ENCODE measurements around the gene LPIN1. TPM values are rescaled to one million over a fixed set of nuclear protein-coding genes. Genes with fewer than 3 reads are reported as not detected.

The LPIN1 gene
- total RNA-seq, 4 donors from 2014 or later: 55.2 to 77.0 (median 72.8) TPM

DNA sequence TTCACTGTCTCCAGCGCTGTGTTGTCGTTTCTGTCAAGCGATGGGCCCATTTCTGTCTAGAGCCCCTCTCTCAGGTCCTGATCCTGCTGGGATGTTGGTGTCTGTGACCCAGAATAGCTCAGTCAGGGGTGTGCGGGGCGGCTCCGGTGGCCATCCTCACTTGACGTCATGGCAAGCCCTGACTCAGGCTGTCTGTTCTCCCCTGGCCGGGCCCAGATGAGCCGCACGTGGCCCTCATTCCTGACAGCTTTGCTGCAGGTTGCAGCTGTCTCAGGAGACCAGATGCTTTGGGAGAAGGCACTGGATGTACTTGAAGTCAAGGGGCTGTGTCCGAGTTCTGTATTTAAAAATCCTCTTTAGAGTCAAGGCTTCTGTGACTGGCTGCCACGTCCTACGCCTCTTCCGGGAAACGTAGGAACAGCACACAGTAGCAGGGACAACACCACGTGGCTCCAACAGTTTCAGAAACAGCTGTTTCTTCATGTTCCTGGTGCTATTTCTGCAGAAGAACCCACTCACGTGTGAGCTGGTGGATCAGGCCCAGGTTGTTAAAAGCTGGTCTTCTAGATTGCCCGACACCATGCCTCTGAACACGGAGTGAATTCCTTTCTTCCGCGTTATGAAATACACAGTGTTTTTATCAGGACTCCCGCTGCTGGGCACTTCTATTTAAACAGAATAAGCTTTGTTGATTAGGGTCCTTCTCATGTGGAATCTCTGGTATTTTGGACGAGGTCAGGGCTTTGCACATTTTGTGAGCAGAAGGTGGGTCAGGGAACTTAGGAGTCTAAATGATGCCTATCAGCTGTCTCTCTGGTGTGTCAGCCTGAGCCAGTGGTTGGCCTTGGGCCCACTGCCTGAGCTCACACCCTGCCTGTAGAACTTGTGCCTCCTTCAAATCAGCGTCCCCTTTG lies 48.2 kb upstream of the LPIN1 start:
- H3K36me3 ChIP-seq: no peaks in the 10 kb centered on the region
- H3K27ac ChIP-seq (replicated peaks in 1 of 4): peak overlapping the region; percentile 69 to 75 (median 72)
- no peaks in the 10 kb centered on the region for H3K27me3 ChIP-seq
- peaks cover 17 to 36% (median 24%) of the 10 kb centered on the region in 4 donors for H3K4me1 ChIP-seq
- no peaks in the 10 kb centered on the region for H3K9me3 ChIP-seq
- intact Hi-C loops (cut with DNase I): no loop called here
- H3K4me3 ChIP-seq: no peak overlapping the region
- peak; percentile 95 for DNase-seq (ENCODE audit: extremely low spot score)
- WGBS: 63% methylated on average over 18 of the region's 24 CpGs
- TF ChIP-seq EP300 (IDR thresholded peaks at IDR 0.05) (peak; percentile 26), POLR2AphosphoS5 (IDR thresholded peaks at IDR 0.05) (peak; percentile 61 to 64), CTCF (IDR thresholded peaks at IDR 0.05) (no peak)

- no peaks in the 10 kb centered on the region for H3K36me3 ChIP-seq
- intact Hi-C loops (cut with DNase I): no loop called here
- peaks cover 15 to 34% (median 22%) of the 10 kb centered on the region in 4 donors for H3K4me1 ChIP-seq
- no peak overlapping the region for H3K4me3 ChIP-seq
- DNase-seq (ENCODE audit: extremely low spot score): no peak
- H3K9me3 ChIP-seq: no peaks in the 10 kb centered on the region
- WGBS: 77% methylated on average over 9 of the region's 9 CpGs
- H3K27ac ChIP-seq (replicated peaks in 1 of 4): no peak overlapping the region
- TF ChIP-seq EP300 (IDR thresholded peaks at IDR 0.05): no peak
- no peak for TF ChIP-seq CTCF (IDR thresholded peaks at IDR 0.05)
- TF ChIP-seq POLR2A (IDR thresholded peaks at IDR 0.05; ENCODE audit: low read depth): no peak
- no peaks in the 10 kb centered on the region for H3K27me3 ChIP-seq
These were observed 46.5 kb upstream of the LPIN1 start for GRCh38 chr2:11699686-11700670.

DNA sequence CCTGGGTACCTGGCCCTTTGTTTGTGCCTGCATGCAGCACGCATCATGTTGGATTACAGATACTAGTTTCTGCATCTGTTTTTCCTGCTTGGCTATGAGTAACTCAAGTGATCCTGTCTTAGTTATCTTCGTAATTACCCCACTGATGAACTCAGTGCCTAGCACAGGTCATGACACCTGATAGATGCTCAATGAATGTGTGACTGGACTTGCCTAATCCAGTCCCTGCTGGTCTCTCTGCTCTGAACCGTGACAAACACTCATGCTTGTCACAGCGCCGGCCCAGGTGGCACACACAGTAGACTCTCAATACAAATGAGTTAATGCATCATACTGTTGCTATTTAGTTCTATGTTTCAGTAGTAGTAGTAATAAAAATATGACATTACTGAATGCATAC lies 45.2 kb upstream of the LPIN1 start:
- WGBS: 92% methylated on average over 5 of the region's 5 CpGs
- no peaks in the 10 kb centered on the region for H3K9me3 ChIP-seq
- no peaks in the 10 kb centered on the region for H3K36me3 ChIP-seq
- peak overlapping the region in 2 of 4 donors; percentile 32 to 39 for H3K27ac ChIP-seq (replicated peaks in 1 of 4)
- no peak for TF ChIP-seq POLR2AphosphoS5 (IDR thresholded peaks at IDR 0.05)
- no peak for TF ChIP-seq CTCF (IDR thresholded peaks at IDR 0.05)
- no peak for TF ChIP-seq POLR2A (IDR thresholded peaks at IDR 0.05; ENCODE audit: low read depth)
- no peak for TF ChIP-seq EP300 (IDR thresholded peaks at IDR 0.05)
- DNase-seq (ENCODE audit: extremely low spot score): no peak
- no peak overlapping the region for H3K4me3 ChIP-seq
- H3K27me3 ChIP-seq: no peaks in the 10 kb centered on the region
- H3K4me1 ChIP-seq: peaks cover 15 to 34% (median 22%) of the 10 kb centered on the region in 4 donors
- intact Hi-C loops (cut with DNase I): no loop called here

DNA sequence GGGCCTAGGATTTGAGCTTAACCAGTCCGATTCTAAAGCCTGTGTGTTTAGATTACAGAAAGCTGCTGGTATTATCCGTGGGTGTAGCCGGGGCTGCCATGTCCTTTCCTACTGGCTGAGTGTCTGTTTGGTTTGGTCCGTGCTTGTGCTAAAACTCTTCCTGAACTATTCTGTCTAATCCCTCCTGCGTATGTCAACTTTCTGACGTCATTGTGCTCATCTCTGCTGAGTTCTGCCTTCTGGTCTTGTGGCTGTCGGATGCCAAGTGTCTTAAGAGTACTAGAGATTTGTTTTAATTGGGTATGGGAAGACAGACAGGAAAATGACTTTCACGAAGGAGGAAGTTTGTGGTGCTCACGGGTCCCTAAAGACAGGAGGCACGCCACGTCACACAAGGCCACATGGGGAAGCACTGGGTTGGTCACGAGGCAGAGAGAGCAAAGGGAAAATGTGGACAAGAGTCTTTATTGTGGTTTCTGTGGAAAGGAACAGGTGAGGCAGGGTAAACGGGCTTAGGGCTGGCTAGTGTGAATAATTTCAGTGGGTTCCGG lies 44.6 kb upstream of the LPIN1 start:
- Histone ChIP-seq H3K27ac (replicated peaks in 1 of 4) (peak overlapping the region in 2 of 4 donors; percentile 32 to 39), H3K4me1 (peaks cover 13 to 29% (median 17%) of the 10 kb centered on the region in 4 donors), H3K27me3 (no peaks in the 10 kb centered on the region), H3K4me3 (no peak overlapping the region), H3K9me3 (no peaks in the 10 kb centered on the region), H3K36me3 (no peaks in the 10 kb centered on the region)
- intact Hi-C loops (cut with DNase I): no loop called here
- DNase-seq (ENCODE audit: extremely low spot score): no peak
- WGBS: 50% methylated on average over 14 of the region's 14 CpGs
- TF ChIP-seq POLR2AphosphoS5 (IDR thresholded peaks at IDR 0.05) (peak in 1 of 2 donors; percentile 32), POLR2A (IDR thresholded peaks at IDR 0.05; ENCODE audit: low read depth) (no peak), CTCF (IDR thresholded peaks at IDR 0.05) (no peak)

Measured in esophagus muscularis mucosa (tissue), 4 donors.